Natural killer cell (primary cell): Measurements from ENCODE around the gene TMC1. TPM values are rescaled to one million over a fixed set of nuclear protein-coding genes. Genes with fewer than 3 reads are reported as not detected.

Experiments used
- ATAC-seq, 3 donors: fragments of 150-1000 bp in 2 of 3; fragments of 200-7000 bp in 1 of 3; cut with Tn5 transposase; 1 replicate in 1 of 3; 2 replicates in 2 of 3; pipeline ENCODE4 v1.10.0; 2021; ENCODE audit warnings: mild to moderate bottlenecking in 2 of 3, moderate library complexity in 2 of 3
- DNase-seq, 2 donors: peaks; one replicate each; pipeline versions ENCODE4 v3.0.0 to v3.0.0-alpha.2; 2013 to 2021; ENCODE audit warnings: mixed read lengths in 1 of 2
- H3K27ac ChIP-seq: one replicate; pipeline ENCODE4 v1.5.1; 2013; ENCODE audit warnings: mild to moderate bottlenecking, low read length
- H3K27me3 ChIP-seq: one replicate; pipeline ENCODE4 v1.6.1; 2013; ENCODE audit warnings: low read length; ENCODE audit not compliant: control insufficient read depth, insufficient read depth
- H3K36me3 ChIP-seq: one replicate; pipeline ENCODE4 v1.6.1; 2013; ENCODE audit warnings: low read length; ENCODE audit not compliant: control insufficient read depth, insufficient read depth
- H3K4me1 ChIP-seq: one replicate; pipeline ENCODE4 v1.6.1; 2013; ENCODE audit warnings: low read length; ENCODE audit not compliant: control insufficient read depth, insufficient read depth
- H3K4me3 ChIP-seq: one replicate; pipeline ENCODE4 v1.5.1; 2013; ENCODE audit warnings: low read length
- H3K9me3 ChIP-seq: one replicate; pipeline ENCODE4 v1.6.1; 2013; ENCODE audit warnings: low read length; ENCODE audit not compliant: control insufficient read depth, insufficient read depth
- H3K27ac Mint-ChIP-seq, 2 donors: one replicate each; pipeline ENCODE4 v1.8.0; 2022; ENCODE audit warnings: mild to moderate bottlenecking in 2 of 2, mixed read lengths in 2 of 2, moderate library complexity in 1 of 2
- H3K27me3 Mint-ChIP-seq, 2 donors: one replicate each; pipeline ENCODE4 v1.8.0; 2022; ENCODE audit warnings: low read depth in 2 of 2, mixed read lengths in 2 of 2
- H3K36me3 Mint-ChIP-seq: one replicate; pipeline ENCODE4 v1.8.0; 2022; ENCODE audit warnings: mixed read lengths
- H3K4me1 Mint-ChIP-seq, 2 donors: one replicate each; pipeline ENCODE4 v1.8.0; 2022; ENCODE audit warnings: mixed read lengths in 2 of 2
- H3K4me3 Mint-ChIP-seq: one replicate; pipeline ENCODE4 v1.8.0; 2022; ENCODE audit warnings: mild to moderate bottlenecking, moderate library complexity, mixed read lengths
- H3K9me3 Mint-ChIP-seq, 2 donors: one replicate each; pipeline ENCODE4 v1.8.0; 2022; ENCODE audit warnings: mixed read lengths in 2 of 2
- CTCF ChIP-seq: fragments of 200-600 bp; IDR thresholded peaks from one replicate; pipeline ENCODE4 v1.8.0; 2022; ENCODE audit warnings: antibody characterized with exemption
- WGBS: methylation state at CpG from one replicate; pipeline ENCODE4 v1.1.7; 2013; ENCODE audit warnings: missing lambda C conversion rate; ENCODE audit not compliant: insufficient coverage; 5-methylcytosine and 5-hydroxymethylcytosine counted together
- intact Hi-C: fragments of 100-400 bp; cut with micrococcal nuclease; formaldehyde crosslinking; loops from one replicate; pipeline ENCODE4 v1.14.2; 2022
- total RNA-seq, 4 donors: library from RNA; stranded (reverse); fragments of 120-200 nt in 1 of 4; gene quantifications; one replicate each; pipeline versions ENCODE4 v1.2.3 to v1.2.4, GENCODE V29; 2013 to 2022

Gene TMC1
- total RNA-seq, 3 donors from 2014 or later (not counting 1 experiment from before 2014, with no cell fraction given): not detected

GRCh38 chr9:72658703-72659102 lies 137.3 kb downstream of the TMC1 start:
- DNase-seq (no peak), ATAC-seq (no peak)
- TF ChIP-seq CTCF: no peak
- Mint-ChIP-seq H3K4me3 (no peak overlapping the region), H3K36me3 (no peaks in the 10 kb centered on the region), H3K27ac (no peak overlapping the region), H3K9me3 (no peaks in the 10 kb centered on the region), H3K27me3 (no peaks in the 10 kb centered on the region), H3K4me1 (no peaks in the 10 kb centered on the region)
- Histone ChIP-seq H3K27ac (no peak overlapping the region), H3K9me3 (no peaks in the 10 kb centered on the region), H3K27me3 (no peaks in the 10 kb centered on the region), H3K36me3 (no peaks in the 10 kb centered on the region), H3K4me3 (no peak overlapping the region), H3K4me1 (no peaks in the 10 kb centered on the region)
- intact Hi-C loops: no loop called here
- 90% methylated on average over 2 of the region's 2 CpGs for WGBS

- peaks cover 4 to 5% of the 10 kb centered on the region in 2 donors for H3K27me3 Mint-ChIP-seq
- intact Hi-C loops: no loop called here
- no peak for ATAC-seq
- TF ChIP-seq CTCF: no peak
- H3K27ac Mint-ChIP-seq: no peak overlapping the region
- Histone ChIP-seq H3K36me3 (no peaks in the 10 kb centered on the region), H3K27ac (no peak overlapping the region), H3K27me3 (no peaks in the 10 kb centered on the region), H3K9me3 (no peaks in the 10 kb centered on the region), H3K4me1 (no peaks in the 10 kb centered on the region), H3K4me3 (no peak overlapping the region)
- H3K4me1 Mint-ChIP-seq: no peaks in the 10 kb centered on the region
- WGBS: 84% methylated on average over 2 of the region's 2 CpGs
- no peak for DNase-seq
- no peak overlapping the region for H3K4me3 Mint-ChIP-seq
- no peaks in the 10 kb centered on the region for H3K9me3 Mint-ChIP-seq
- H3K36me3 Mint-ChIP-seq: no peaks in the 10 kb centered on the region
Measured at GRCh38 chr9:72661401-72662135, 140.2 kb downstream of the TMC1 start.

GRCh38 chr9:72665421-72665820 lies 144.0 kb downstream of the TMC1 start:
- 98% methylated on average over 2 of the region's 2 CpGs for WGBS
- no peaks in the 10 kb centered on the region for H3K9me3 Mint-ChIP-seq
- ATAC-seq (no peak), DNase-seq (no peak)
- H3K27me3 Mint-ChIP-seq: peaks cover 8 to 18% of the 10 kb centered on the region in 2 donors
- H3K4me1 Mint-ChIP-seq: no peaks in the 10 kb centered on the region
- H3K27ac Mint-ChIP-seq: no peak overlapping the region
- Histone ChIP-seq H3K36me3 (no peaks in the 10 kb centered on the region), H3K4me3 (no peak overlapping the region), H3K27me3 (no peaks in the 10 kb centered on the region), H3K4me1 (no peaks in the 10 kb centered on the region), H3K9me3 (no peaks in the 10 kb centered on the region), H3K27ac (no peak overlapping the region)
- H3K36me3 Mint-ChIP-seq: no peaks in the 10 kb centered on the region
- TF ChIP-seq CTCF: no peak
- intact Hi-C loops: no loop called here
- no peak overlapping the region for H3K4me3 Mint-ChIP-seq

GRCh38 chr9:72667181-72667580 lies 145.8 kb downstream of the TMC1 start:
- H3K36me3 Mint-ChIP-seq: no peaks in the 10 kb centered on the region
- H3K4me1 ChIP-seq: no peaks in the 10 kb centered on the region
- no peaks in the 10 kb centered on the region for H3K36me3 ChIP-seq
- H3K27ac Mint-ChIP-seq: no peak overlapping the region
- no peaks in the 10 kb centered on the region for H3K9me3 Mint-ChIP-seq
- intact Hi-C loops: no loop called here
- no peak overlapping the region for H3K27ac ChIP-seq
- no peaks in the 10 kb centered on the region for H3K4me1 Mint-ChIP-seq
- no peaks in the 10 kb centered on the region for H3K9me3 ChIP-seq
- ATAC-seq (no peak), DNase-seq (no peak)
- no peak for TF ChIP-seq CTCF
- peaks cover 8 to 18% of the 10 kb centered on the region in 2 donors for H3K27me3 Mint-ChIP-seq
- no peaks in the 10 kb centered on the region for H3K27me3 ChIP-seq
- no peak overlapping the region for H3K4me3 Mint-ChIP-seq
- 69% methylated on average over 2 of the region's 2 CpGs for WGBS
- no peak overlapping the region for H3K4me3 ChIP-seq
